Stimulated activated naive B cell treated with anti-CD40 and anti-IgM and Interleukin-4, amounts not matched to agents 10 μg/mL and 1 μg/mL and 100 μg/mL, for 72 hours (primary cell): ENCODE results near the gene BCAS4.
"Not testable (repeated sequence)": the region's sequence is repeated elsewhere in the genome, so short reads cannot be mapped to it uniquely, and the experiment has no call there.

Experiments
- ATAC-seq, 2 donors: fragments of 150-1000 bp; cut with Tn5 transposase; replicated peaks; 2 replicates each; pipeline ENCODE4 v1.10.0; 2021; ENCODE audit warnings: moderate library complexity in 1 of 2
- DNase-seq: peaks from one replicate; pipeline ENCODE4 v3.0.0; 2021
- H3K27ac Mint-ChIP-seq: one replicate; pipeline ENCODE4 v1.8.0; 2022; ENCODE audit warnings: mild to moderate bottlenecking, mixed read lengths
- H3K27me3 Mint-ChIP-seq, 2 donors: one replicate each; pipeline ENCODE4 v1.8.0; 2022; ENCODE audit warnings: mixed read lengths in 2 of 2
- H3K36me3 Mint-ChIP-seq, 2 donors: one replicate each; pipeline ENCODE4 v1.8.0; 2022; ENCODE audit warnings: mixed read lengths in 2 of 2, mild to moderate bottlenecking in 1 of 2
- H3K4me1 Mint-ChIP-seq, 2 donors: one replicate each; pipeline ENCODE4 v1.8.0; 2022; ENCODE audit warnings: mixed read lengths in 2 of 2, mild to moderate bottlenecking in 1 of 2
- H3K4me3 Mint-ChIP-seq, 2 donors: one replicate each; pipeline ENCODE4 v1.8.0; 2022; ENCODE audit warnings: mild to moderate bottlenecking in 2 of 2, mixed read lengths in 2 of 2, moderate library complexity in 1 of 2
- H3K9me3 Mint-ChIP-seq, 2 donors: one replicate each; pipeline ENCODE4 v1.8.0; 2022; ENCODE audit warnings: mixed read lengths in 2 of 2, mild to moderate bottlenecking in 1 of 2

BCAS4 gene

DNA sequence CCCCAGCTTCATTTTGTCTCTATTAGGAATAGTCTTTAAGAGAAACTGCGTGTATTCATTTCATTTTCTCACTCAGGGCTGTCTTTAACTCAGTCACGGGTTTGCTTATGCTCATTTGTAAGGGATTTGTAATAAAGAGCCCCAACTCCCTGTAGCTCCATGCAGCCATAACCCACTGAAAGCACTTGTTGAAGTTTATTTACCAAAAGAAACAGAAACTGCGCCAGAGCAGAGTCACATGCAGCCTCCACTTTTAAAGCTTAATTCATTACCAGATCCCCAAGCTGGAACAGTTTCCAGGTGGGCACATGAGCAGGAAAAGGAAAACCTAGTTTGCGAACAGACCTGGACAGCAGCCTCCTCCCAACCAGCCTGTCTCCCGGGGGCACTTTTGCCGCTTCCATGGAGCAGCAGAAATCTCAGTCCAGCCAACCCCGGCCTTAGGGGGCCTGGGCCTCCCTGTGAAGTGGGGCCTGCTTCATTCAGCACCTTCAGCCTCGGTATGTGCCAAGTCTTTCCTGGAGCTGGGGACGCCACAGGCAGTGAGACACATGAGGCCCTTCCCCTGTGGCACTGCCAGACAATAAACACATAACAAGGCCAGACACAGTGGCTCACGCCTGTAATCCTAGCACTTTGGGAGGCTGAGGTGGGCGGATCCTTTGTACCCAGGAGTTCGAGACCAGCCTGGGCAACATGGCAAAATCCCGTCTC lies 4.5 kb downstream of the BCAS4 start:
- ATAC-seq (no peak), DNase-seq (no peak)
- Mint-ChIP-seq H3K4me3 (peak overlapping the region; percentile 14 to 66), H3K27ac (peak overlapping the region; percentile 97), H3K9me3 (no peaks in the 10 kb centered on the region), H3K4me1 (peaks cover 25 to 47% of the 10 kb centered on the region in 2 donors), H3K36me3 (peaks cover 6 to 11% of the 10 kb centered on the region in 2 donors), H3K27me3 (no peaks in the 10 kb centered on the region)

DNA sequence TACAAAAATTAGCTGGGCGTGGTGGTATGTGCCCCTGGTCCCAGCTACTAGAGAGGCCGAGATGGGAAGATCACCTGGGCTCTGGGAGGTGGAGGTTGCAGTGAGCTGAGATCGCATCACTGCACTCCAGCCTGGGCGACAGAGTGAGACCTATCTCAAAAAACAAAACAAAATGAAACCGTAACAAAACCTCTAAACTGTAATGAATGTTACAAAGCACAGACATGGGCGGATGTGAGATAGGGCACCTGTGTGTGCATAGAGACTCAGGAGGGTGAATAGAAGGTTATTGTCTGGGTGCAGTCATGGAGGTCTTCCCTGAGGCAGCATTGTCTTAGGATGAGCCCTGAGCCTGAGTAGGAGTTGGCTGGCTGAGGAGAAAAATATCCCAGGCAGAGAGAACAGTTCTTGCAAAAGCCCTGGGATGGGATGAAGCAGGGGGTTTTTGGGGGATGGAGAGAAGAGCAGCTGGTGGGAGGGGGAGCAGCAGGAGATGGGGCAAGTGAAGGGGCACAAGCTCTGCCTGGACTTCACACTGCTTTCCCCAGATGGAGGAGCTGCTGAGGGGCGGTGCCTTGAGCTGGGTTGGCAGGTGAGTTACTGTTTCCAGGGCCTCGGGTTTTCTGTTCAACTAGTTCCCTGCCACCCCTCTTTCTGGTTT lies 5.2 kb downstream of the BCAS4 start:
- peak; percentile 50 to 57 for ATAC-seq
- Mint-ChIP-seq H3K27ac (peak overlapping the region; percentile 97), H3K36me3 (peaks cover 6 to 11% of the 10 kb centered on the region in 2 donors), H3K9me3 (no peaks in the 10 kb centered on the region), H3K4me3 (peak overlapping the region; percentile 14 to 66), H3K4me1 (peaks cover 28 to 53% of the 10 kb centered on the region in 2 donors), H3K27me3 (no peaks in the 10 kb centered on the region)
- DNase-seq = no peak

DNA sequence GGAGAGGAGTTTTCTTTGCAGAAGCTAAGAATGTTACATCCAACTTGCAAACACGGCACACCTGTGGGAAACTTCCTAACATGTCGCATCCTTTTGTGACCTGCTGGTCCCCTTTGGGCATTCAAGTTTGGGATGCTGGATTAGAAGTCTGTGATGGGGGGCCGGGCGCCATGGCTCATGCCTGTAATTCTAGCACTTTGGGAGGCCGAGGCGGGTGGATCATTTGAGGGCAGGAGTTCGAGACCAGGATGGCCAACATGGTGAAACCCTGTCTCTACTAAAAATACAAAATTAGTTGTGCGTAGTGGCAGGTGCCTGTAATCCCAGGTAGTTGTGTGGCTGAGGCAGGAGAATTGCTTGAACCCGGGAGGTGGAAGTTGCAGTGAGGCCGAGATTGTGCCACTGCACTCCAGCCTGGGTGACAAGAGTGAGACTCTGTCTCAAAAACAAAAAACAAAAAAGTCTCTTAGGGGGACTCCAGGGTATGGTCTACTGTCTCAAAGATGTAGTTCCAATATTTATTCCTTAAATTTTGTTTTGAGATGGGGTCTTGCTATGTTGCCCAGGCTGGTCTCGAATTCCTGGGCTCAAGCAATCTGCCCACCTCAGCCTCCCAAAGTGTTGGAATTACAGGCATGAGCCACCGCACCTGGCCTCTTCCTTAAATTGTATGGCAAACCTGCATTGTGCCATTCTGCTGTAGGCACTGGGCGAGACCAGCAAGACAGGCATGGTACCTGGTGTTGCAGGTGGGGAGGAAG lies 6.3 kb downstream of the BCAS4 start:
- H3K4me1 Mint-ChIP-seq = peaks cover 38 to 58% of the 10 kb centered on the region in 2 donors
- peaks cover 6 to 11% of the 10 kb centered on the region in 2 donors for H3K36me3 Mint-ChIP-seq
- H3K9me3 Mint-ChIP-seq, ATAC-seq, H3K27me3 Mint-ChIP-seq, DNase-seq, H3K4me3 Mint-ChIP-seq: not testable (repeated sequence)
- peak overlapping the region; percentile 68 for H3K27ac Mint-ChIP-seq

DNA sequence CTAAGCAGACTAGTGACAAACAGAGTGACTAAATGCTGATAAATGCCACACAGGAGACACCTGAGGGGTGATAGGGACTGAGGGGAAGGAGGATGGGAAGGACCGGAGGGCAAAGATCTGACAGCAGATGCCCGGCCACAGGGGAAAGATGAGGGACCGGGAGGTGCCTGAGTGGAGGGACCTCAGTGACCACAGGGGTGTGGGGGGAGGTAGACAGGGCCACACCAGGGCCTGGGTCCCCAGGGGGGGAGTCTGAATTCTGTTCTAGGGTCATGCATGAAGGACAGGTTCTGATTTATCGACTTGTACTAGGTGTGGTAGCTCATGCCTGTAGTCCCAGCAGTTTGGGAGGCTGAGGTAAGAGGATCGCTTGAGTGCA lies 6.9 kb downstream of the BCAS4 start:
- Mint-ChIP-seq H3K9me3 (no peaks in the 10 kb centered on the region), H3K27me3 (no peaks in the 10 kb centered on the region), H3K36me3 (peaks cover 6 to 11% of the 10 kb centered on the region in 2 donors), H3K4me1 (peaks cover 40 to 62% of the 10 kb centered on the region in 2 donors), H3K27ac (peak overlapping the region; percentile 68), H3K4me3 (no peak overlapping the region)
- DNase-seq (no peak), ATAC-seq (no peak)

DNA sequence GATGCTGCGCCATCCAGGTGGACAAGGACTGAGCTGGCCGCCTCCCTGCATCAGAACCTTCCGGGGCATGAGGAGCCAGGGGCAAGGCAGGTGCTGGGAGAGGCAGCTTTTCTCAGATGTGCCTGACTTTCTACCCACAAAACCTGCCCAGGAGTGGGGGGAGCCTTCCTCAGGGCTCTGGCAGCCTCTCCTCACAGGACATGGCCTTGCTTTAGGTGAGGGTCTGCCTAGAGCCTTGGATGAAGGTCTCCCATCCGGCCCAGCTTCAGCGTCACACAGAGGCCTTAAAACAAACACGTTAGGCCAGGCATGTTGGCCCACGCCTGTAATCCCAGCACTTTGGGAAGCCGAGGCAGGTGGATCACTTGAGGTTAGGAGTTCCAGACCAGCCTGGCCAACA lies 7.4 kb downstream of the BCAS4 start:
- DNase-seq (no peak), ATAC-seq (no peak)
- Mint-ChIP-seq H3K27me3 (no peaks in the 10 kb centered on the region), H3K4me1 (peaks cover 37 to 58% of the 10 kb centered on the region in 2 donors), H3K9me3 (no peaks in the 10 kb centered on the region), H3K27ac (peak overlapping the region; percentile 53), H3K36me3 (peaks cover 6 to 11% of the 10 kb centered on the region in 2 donors), H3K4me3 (no peak overlapping the region)

DNA sequence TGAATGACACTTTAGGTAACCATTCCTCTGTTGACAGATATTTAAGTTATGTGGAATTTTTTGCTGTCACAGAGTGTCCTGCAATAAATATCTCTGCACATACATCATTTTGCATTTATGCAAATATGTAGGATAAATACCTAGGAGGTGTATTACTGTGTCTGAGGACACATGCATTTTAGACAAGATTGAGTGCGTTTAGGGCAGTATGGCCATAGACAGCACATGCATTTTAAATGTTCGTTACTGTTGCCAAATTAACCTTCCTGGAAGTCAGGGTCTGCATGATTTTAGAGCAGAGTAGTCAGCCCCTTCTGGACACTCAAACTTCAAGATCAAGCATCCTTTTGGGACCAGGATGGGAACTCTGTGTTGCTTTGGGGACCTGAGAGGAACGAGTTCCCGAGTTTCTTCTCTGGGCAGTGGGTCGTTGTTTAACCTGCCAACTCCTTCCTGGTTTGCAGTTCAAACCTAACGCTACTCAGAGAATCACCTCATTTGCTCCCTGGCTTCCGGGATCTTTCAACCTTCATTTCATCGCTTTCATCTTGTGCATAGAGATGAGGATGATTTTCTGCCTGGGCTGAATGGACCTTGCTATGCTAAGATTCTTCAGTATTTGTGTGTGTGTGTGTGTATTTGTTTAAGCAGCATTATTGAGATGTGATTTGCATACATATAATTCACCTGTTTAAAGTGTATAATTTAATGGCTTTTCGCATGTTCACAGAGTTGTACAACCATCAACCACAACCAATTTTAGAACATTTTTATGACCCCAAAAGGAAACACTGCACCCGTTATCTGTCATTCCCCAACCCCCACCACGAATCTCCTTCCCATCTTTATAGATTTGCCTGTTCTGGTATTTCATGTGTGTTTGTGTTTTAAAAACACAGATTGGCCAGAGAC lies 9.8 kb downstream of the BCAS4 start:
- H3K27me3 Mint-ChIP-seq = no peaks in the 10 kb centered on the region
- H3K9me3 Mint-ChIP-seq = peaks cover 0 to 2% of the 10 kb centered on the region in 2 donors
- DNase-seq (no peak), ATAC-seq (peak; percentile 59 to 60)
- H3K36me3 Mint-ChIP-seq = peaks cover 7 to 21% of the 10 kb centered on the region in 2 donors
- H3K27ac Mint-ChIP-seq = peak overlapping the region; percentile 90
- peaks cover 36 to 54% of the 10 kb centered on the region in 2 donors for H3K4me1 Mint-ChIP-seq
- peak overlapping the region; percentile 41 to 59 for H3K4me3 Mint-ChIP-seq

DNA sequence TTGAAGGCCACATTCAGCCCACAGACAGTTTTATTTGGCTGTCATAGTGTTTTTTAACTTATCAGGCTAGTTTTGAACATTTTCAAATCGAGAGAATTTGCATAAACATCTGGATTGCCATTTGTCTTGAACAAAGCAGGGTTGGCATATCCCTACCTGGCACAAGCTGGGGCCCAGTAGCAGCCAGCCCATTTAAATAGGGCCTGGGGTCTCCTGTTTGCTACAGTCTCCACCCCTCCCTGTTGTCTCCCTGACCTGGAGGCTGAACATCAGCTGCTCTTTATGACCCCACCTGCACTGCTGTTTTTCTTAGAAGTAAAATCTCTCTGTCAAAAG lies 10.5 kb downstream of the BCAS4 start:
- peak overlapping the region; percentile 90 for H3K27ac Mint-ChIP-seq
- peaks cover 36 to 54% of the 10 kb centered on the region in 2 donors for H3K4me1 Mint-ChIP-seq
- peaks cover 0 to 5% of the 10 kb centered on the region in 2 donors for H3K9me3 Mint-ChIP-seq
- no peaks in the 10 kb centered on the region for H3K27me3 Mint-ChIP-seq
- ATAC-seq = no peak
- H3K36me3 Mint-ChIP-seq = peaks cover 10 to 21% of the 10 kb centered on the region in 2 donors
- peak overlapping the region; percentile 41 to 59 for H3K4me3 Mint-ChIP-seq
- DNase-seq = no peak

DNA sequence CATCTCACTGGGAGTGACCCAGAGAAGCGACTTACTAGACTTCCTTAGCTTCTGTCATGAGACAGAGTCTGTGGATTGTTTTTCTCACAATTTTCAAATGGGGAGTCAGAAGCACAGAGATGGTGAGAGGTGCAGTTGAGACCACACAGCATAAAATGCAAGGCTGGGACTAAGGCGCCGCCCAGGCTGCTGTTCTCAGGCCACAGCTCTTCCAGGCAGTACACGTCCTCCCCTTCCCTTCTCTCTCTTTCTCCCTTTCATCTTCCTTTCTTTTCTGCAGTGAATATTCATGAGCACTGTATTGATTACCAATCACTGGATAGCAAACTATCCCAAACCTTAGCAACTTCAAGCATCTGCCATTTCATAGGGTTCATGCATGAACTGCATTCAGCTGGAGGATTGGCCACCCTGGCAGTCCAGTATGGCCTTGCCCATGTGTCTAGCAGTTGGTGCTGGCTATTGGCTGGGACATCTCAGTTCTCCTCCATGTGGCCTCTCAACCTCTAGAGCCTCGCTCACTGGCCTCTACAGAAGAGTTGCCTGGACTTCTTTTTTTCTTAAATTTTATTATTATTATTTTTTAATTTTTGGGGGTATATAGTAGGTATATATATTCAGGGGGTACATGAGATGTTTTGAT lies 11.4 kb downstream of the BCAS4 start:
- peaks cover 41 to 61% of the 10 kb centered on the region in 2 donors for H3K4me1 Mint-ChIP-seq
- no peak for ATAC-seq

DNA sequence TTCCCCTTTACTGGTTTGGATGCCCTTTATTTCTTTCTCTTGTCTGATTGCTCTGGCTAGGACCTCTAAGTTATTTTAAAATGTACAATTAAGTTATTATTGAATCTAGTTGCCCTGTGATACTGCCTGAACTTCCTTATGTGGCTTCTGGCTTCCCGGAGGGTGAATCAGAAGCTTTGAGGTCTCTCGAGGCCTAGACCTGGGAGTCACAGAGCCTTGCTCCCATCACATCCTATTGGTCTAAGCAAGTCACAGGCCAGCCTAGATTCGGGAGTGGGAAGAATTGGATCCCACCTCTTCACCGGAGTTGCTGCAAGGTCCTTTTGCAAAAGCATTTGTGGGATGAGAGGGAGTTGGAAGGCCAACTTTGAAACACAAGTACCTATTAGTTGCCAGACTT lies 15.2 kb downstream of the BCAS4 start:
- Mint-ChIP-seq H3K27me3 (no peaks in the 10 kb centered on the region), H3K9me3 (peaks cover 5 to 9% of the 10 kb centered on the region in 2 donors), H3K4me1 (peaks cover 50 to 70% of the 10 kb centered on the region in 2 donors), H3K36me3 (peaks cover 12 to 34% of the 10 kb centered on the region in 2 donors), H3K4me3 (peak overlapping the region; percentile 34 to 59), H3K27ac (peak overlapping the region; percentile 80)
- DNase-seq = no peak
- ATAC-seq = peak; percentile 12 to 44

More for the DNA sequence above, 11.4 kb downstream of the BCAS4 start:
- Mint-ChIP-seq H3K9me3 (peaks cover 5 to 9% of the 10 kb centered on the region in 2 donors), H3K4me3 (no peak overlapping the region), H3K36me3 (peaks cover 13 to 26% of the 10 kb centered on the region in 2 donors), H3K27me3 (no peaks in the 10 kb centered on the region), H3K27ac (no peak overlapping the region)
- no peak for DNase-seq

DNA sequence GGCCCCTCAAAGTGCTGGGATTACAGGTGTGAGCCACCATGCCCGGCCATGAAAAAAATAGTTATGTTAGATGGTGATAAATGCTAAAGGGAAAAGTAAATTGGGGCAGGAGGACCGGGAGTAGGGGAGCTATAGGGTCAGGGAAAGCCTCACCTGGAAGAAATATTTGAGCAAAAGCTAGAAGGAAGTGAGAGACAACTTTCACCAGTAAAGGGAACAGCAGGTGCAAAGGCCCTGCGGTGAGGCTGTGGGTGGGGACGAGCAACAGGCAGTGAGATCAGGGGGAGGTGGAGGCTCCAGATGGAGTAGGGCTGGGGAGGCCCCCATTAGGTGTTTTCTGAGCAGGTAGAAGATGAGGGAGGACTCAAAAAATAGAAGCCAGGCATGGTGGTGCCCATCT lies 16.0 kb downstream of the BCAS4 start:
- ATAC-seq = peak; percentile 58 to 62
- DNase-seq = no peak
- Mint-ChIP-seq H3K4me3 (peak overlapping the region; percentile 74 to 77), H3K4me1 (peaks cover 51 to 70% of the 10 kb centered on the region in 2 donors), H3K9me3 (peaks cover 5 to 9% of the 10 kb centered on the region in 2 donors), H3K27ac (peak overlapping the region; percentile 80), H3K27me3 (no peaks in the 10 kb centered on the region), H3K36me3 (peaks cover 12 to 34% of the 10 kb centered on the region in 2 donors)

DNA sequence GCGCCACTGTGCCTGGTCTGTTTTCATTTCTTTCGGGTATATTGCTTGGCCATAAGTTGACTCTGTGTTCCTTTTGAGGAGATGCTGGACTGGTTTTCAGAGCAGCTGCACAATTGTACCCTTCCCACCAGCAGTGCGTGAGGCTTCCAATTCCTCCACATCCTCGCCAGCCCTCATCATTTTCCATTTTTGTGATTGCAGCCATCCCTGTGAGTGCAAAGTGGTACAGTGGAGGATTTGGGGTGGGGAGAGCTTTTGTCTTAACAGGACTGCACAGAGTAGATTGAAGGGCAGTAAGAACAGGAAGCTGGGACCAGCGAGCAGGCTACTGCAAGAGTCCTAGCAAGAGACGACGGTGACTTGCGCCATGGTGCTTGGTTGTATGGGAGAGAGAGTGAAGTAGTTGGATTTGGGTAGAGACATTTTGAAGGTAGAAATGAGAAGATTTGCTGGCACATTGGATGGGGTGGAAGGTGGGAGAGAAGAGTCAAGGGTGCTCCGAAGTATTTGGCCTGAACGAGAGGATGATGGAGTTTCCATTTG lies 18.3 kb downstream of the BCAS4 start:
- peak overlapping the region; percentile 84 for H3K27ac Mint-ChIP-seq
- peak overlapping the region in 1 of 2 donors; percentile 68 for H3K4me3 Mint-ChIP-seq
- ATAC-seq (no peak), DNase-seq (no peak)
- no peaks in the 10 kb centered on the region for H3K27me3 Mint-ChIP-seq
- H3K36me3 Mint-ChIP-seq = peaks cover 12 to 38% of the 10 kb centered on the region in 2 donors
- peaks cover 5 to 9% of the 10 kb centered on the region in 2 donors for H3K9me3 Mint-ChIP-seq
- peaks cover 55 to 79% of the 10 kb centered on the region in 2 donors for H3K4me1 Mint-ChIP-seq

DNA sequence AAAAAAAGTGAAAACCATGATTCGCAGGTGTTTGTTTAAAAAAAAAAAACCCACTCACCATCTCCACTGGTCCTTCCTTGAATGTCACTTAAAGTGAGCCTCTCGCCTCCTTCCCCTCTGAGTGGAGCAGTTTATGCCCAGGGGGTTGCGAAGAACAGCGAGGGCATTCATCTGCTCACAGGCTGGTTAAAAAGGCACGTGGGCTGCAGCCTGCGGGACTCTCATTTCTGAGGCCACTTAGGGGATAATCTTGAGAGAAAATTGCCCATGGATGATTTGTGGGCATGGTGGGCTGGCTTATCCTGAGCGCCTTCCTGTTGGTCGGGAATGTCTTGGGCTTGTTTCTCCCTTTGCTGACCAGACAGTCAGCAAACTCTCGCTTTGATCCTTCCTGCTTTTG lies 18.9 kb downstream of the BCAS4 start:
- Mint-ChIP-seq H3K4me3 (peak overlapping the region; percentile 3 to 42), H3K9me3 (peaks cover 5 to 9% of the 10 kb centered on the region in 2 donors), H3K36me3 (peaks cover 16 to 38% of the 10 kb centered on the region in 2 donors), H3K27ac (peak overlapping the region; percentile 70), H3K4me1 (peaks cover 55 to 82% of the 10 kb centered on the region in 2 donors), H3K27me3 (no peaks in the 10 kb centered on the region)
- no peak for DNase-seq
- ATAC-seq = peak in 1 of 2 donors; percentile 27
